KOPT-K1 (cell line): ENCODE measurements around the gene LEF1.

Experiments
- H3K27ac ChIP-seq: fragments of 200-600 bp; sonication (generic); 2 replicates; pipeline ENCODE4 v1.5.1; 2016; ENCODE audit warnings: antibody characterized with exemption, mild to moderate bottlenecking, low read depth, low read length; ENCODE audit not compliant: poor library complexity, severe bottlenecking
- H3K36me3 ChIP-seq: fragments of 200-600 bp; sonication (generic); 2 replicates; pipeline ENCODE4 v1.5.1; 2017; ENCODE audit warnings: antibody characterized with exemption, mild to moderate bottlenecking, low read length, moderate library complexity; ENCODE audit not compliant: insufficient read depth
- H3K9me3 ChIP-seq: fragments of 200-600 bp; sonication (generic); 2 replicates; pipeline ENCODE4 v1.5.1; 2017; ENCODE audit warnings: antibody characterized with exemption, low read length, mild to moderate bottlenecking; ENCODE audit not compliant: insufficient read depth, poor library complexity, severe bottlenecking

LEF1 gene

GRCh38 chr4:108094923-108095482 lies 73.7 kb downstream of the LEF1 start:
- Histone ChIP-seq H3K36me3 (peaks cover 91% of the 10 kb centered on the region), H3K27ac (peak overlapping the region; percentile 86)

GRCh38 chr4:108094131-108094530 lies 74.6 kb downstream of the LEF1 start:
- peak overlapping the region; percentile 86 for H3K27ac ChIP-seq
- H3K9me3 ChIP-seq: no peaks in the 10 kb centered on the region
- H3K36me3 ChIP-seq: peaks cover 93% of the 10 kb centered on the region

More at GRCh38 chr4:108094923-108095482, 73.7 kb downstream of the LEF1 start:
- H3K9me3 ChIP-seq: no peaks in the 10 kb centered on the region

- H3K9me3 ChIP-seq: no peaks in the 10 kb centered on the region
- peak overlapping the region; percentile 39 for H3K27ac ChIP-seq
- H3K36me3 ChIP-seq: peaks cover 93% of the 10 kb centered on the region
Observed at GRCh38 chr4:108092288-108092687, 76.4 kb downstream of the LEF1 start.

GRCh38 chr4:108087293-108087967 lies 81.3 kb downstream of the LEF1 start:
- H3K27ac ChIP-seq: no peak overlapping the region
- H3K9me3 ChIP-seq: no peaks in the 10 kb centered on the region
- peaks cover 98% of the 10 kb centered on the region for H3K36me3 ChIP-seq

- no peaks in the 10 kb centered on the region for H3K9me3 ChIP-seq
- H3K36me3 ChIP-seq: peaks cover 100% of the 10 kb centered on the region
- H3K27ac ChIP-seq: peak overlapping the region; percentile 44
Observed at GRCh38 chr4:108081256-108081655, 87.5 kb downstream of the LEF1 start.

GRCh38 chr4:108080747-108081146 lies 88.0 kb downstream of the LEF1 start:
- Histone ChIP-seq H3K9me3 (no peaks in the 10 kb centered on the region), H3K27ac (peak overlapping the region; percentile 44), H3K36me3 (peaks cover 100% of the 10 kb centered on the region)

- peaks cover 100% of the 10 kb centered on the region for H3K36me3 ChIP-seq
- H3K9me3 ChIP-seq: no peaks in the 10 kb centered on the region
- H3K27ac ChIP-seq: peak overlapping the region; percentile 55
Observed at GRCh38 chr4:108078024-108078733, 90.6 kb downstream of the LEF1 start.

- Histone ChIP-seq H3K36me3 (peaks cover 100% of the 10 kb centered on the region), H3K9me3 (no peaks in the 10 kb centered on the region), H3K27ac (peak overlapping the region; percentile 47)
Observed at GRCh38 chr4:108072300-108072699, 96.4 kb downstream of the LEF1 start.

- no peak overlapping the region for H3K27ac ChIP-seq
- H3K36me3 ChIP-seq: peaks cover 100% of the 10 kb centered on the region
- H3K9me3 ChIP-seq: no peaks in the 10 kb centered on the region
Observed at GRCh38 chr4:108070775-108071174, 98.0 kb downstream of the LEF1 start.

GRCh38 chr4:108068442-108068841 lies 100.3 kb downstream of the LEF1 start:
- Histone ChIP-seq H3K36me3 (peaks cover 100% of the 10 kb centered on the region), H3K9me3 (no peaks in the 10 kb centered on the region), H3K27ac (no peak overlapping the region)

GRCh38 chr4:108060686-108061321 lies 107.9 kb downstream of the LEF1 start:
- H3K9me3 ChIP-seq: no peaks in the 10 kb centered on the region
- peaks cover 98% of the 10 kb centered on the region for H3K36me3 ChIP-seq
- no peak overlapping the region for H3K27ac ChIP-seq

GRCh38 chr4:108060164-108060563 lies 108.6 kb downstream of the LEF1 start:
- no peaks in the 10 kb centered on the region for H3K9me3 ChIP-seq
- H3K27ac ChIP-seq: no peak overlapping the region
- peaks cover 98% of the 10 kb centered on the region for H3K36me3 ChIP-seq

- Histone ChIP-seq H3K27ac (no peak overlapping the region), H3K9me3 (no peaks in the 10 kb centered on the region), H3K36me3 (peaks cover 98% of the 10 kb centered on the region)
Observed at GRCh38 chr4:108058685-108059440, 109.9 kb downstream of the LEF1 start.

GRCh38 chr4:108056418-108056817 lies 112.3 kb downstream of the LEF1 start:
- Histone ChIP-seq H3K9me3 (no peaks in the 10 kb centered on the region), H3K36me3 (peaks cover 98% of the 10 kb centered on the region), H3K27ac (no peak overlapping the region)

- Histone ChIP-seq H3K9me3 (no peaks in the 10 kb centered on the region), H3K27ac (no peak overlapping the region), H3K36me3 (peaks cover 98% of the 10 kb centered on the region)
Observed at GRCh38 chr4:108055787-108056186, 112.9 kb downstream of the LEF1 start.
